Panc1 (cell line): Measurements from ENCODE around the gene UBE2G2. TPM values are rescaled to one million over a fixed set of nuclear protein-coding genes. Genes with fewer than 3 reads are reported as not detected.

Experiments used
- ATAC-seq: fragments of 200-7000 bp; cut with Tn5 transposase; 2 replicates; pipeline ENCODE4 v1.9.1; 2020; ENCODE audit warnings: mild to moderate bottlenecking, moderate library complexity
- BruUV-seq: library from RNA; stranded (reverse); fragments of 400-500 nt; replicated peaks from 2 replicates; lab custom pipeline; 2021; lab: Mats Ljungman, UMichigan
- CTCF ChIA-PET: fragments of 300-600 bp; sonication (Branson Sonifier 250); formaldehyde crosslinking; loops from one replicate; lab custom pipeline; 2022; ENCODE audit warnings: antibody characterized with exemption; lab: Charles Lee
- POLR2A ChIA-PET: fragments of 300-600 bp; sonication (Branson Sonifier 250); formaldehyde crosslinking; loops from one replicate; lab custom pipeline; 2022; ENCODE audit warnings: antibody characterized with exemption; lab: Charles Lee
- DNase-seq: peaks from one replicate; pipeline ENCODE4 v3.0.0-alpha.2; 2010; ENCODE audit warnings: low read depth, low spot score
- H3K27ac ChIP-seq: 2 replicates; pipeline ENCODE4 v1.5.1; 2011; ENCODE audit warnings: mild to moderate bottlenecking, low read length, inconsistent platforms
- H3K27me3 ChIP-seq: fragments of 200-500 bp; sonication (Bioruptor generic); 2 replicates; pipeline ENCODE4 v1.6.0; 2014; ENCODE audit warnings: low read length, inconsistent platforms; ENCODE audit not compliant: control insufficient read depth, insufficient read depth
- H3K36me3 ChIP-seq: fragments of 200-500 bp; sonication (Bioruptor generic); 2 replicates; pipeline ENCODE4 v1.5.1; 2014; ENCODE audit warnings: inconsistent platforms, mild to moderate bottlenecking, low read length, moderate library complexity; ENCODE audit not compliant: control insufficient read depth, insufficient read depth
- H3K4me1 ChIP-seq: 2 replicates; pipeline ENCODE4 v1.5.1; 2011; ENCODE audit warnings: inconsistent platforms, mild to moderate bottlenecking, low read length, moderate library complexity; ENCODE audit not compliant: control insufficient read depth, insufficient read depth
- H3K4me3 ChIP-seq, 2 experiments: 2 replicates each; pipeline ENCODE4 v1.5.1; 2011 to 2012; ENCODE audit warnings: low read depth in 2 of 2, low read length in 2 of 2, mild to moderate bottlenecking in 2 of 2, inconsistent platforms in 1 of 2, moderate library complexity in 1 of 2
- H3K9me3 ChIP-seq: fragments of 200-500 bp; sonication (Bioruptor generic); 2 replicates; pipeline ENCODE4 v1.5.1; 2014; ENCODE audit warnings: low read depth, mild to moderate bottlenecking, inconsistent platforms, low read length, moderate library complexity; ENCODE audit not compliant: control insufficient read depth, insufficient read depth
- CTCF ChIP-seq: fragments of 450-650 bp; IDR thresholded peaks from 2 replicates; pipeline ENCODE4 v1.5.1; 2017; ENCODE audit warnings: mild to moderate bottlenecking
- POLR2AphosphoS5 ChIP-seq: IDR thresholded peaks from 2 replicates; pipeline ENCODE4 v1.6.1; 2012; ENCODE audit warnings: mild to moderate bottlenecking, low read depth, low read length, moderate library complexity
- REST ChIP-seq, 2 experiments: IDR thresholded peaks; 2 replicates each; pipeline ENCODE4 v1.6.1; 2011 to 2012; ENCODE audit warnings: low read depth in 2 of 2, control low read depth in 1 of 2, low read length in 1 of 2, mild to moderate bottlenecking in 1 of 2, moderate library complexity in 1 of 2; ENCODE audit not compliant: insufficient read depth in 1 of 2
- SIN3A ChIP-seq: IDR thresholded peaks from 2 replicates; pipeline ENCODE4 v1.6.1; 2012; ENCODE audit warnings: low read depth, mild to moderate bottlenecking, low read length, moderate library complexity, borderline replicate concordance; ENCODE audit not compliant: insufficient read depth
- TCF7L2 ChIP-seq: IDR thresholded peaks from 2 replicates; pipeline ENCODE4 v1.6.1; 2011; ENCODE audit warnings: mild to moderate bottlenecking, low read depth, low read length, inconsistent platforms
- in situ Hi-C: cut with HindIII; loops from 2 replicates; pipeline ENCODE4 v1.10.0; 2016; ENCODE audit warnings: low sequenced_read_pairs, low pct_unique_long_range_greater_than_20kb
- intact Hi-C: fragments of 100-400 bp; cut with micrococcal nuclease; formaldehyde crosslinking; loops from one replicate; pipeline ENCODE4 v1.10.0; 2022; ENCODE audit not compliant: unreplicated experiment
- total RNA-seq: library from RNA; stranded (reverse); gene quantifications from one replicate; pipeline ENCODE4 v1.2.1, GENCODE V29; 2021; ENCODE audit not compliant: unreplicated experiment

UBE2G2 gene
- total RNA-seq, 1 experiment from 2014 or later: 77.4 TPM

GRCh38 chr21:44836666-44837471, 35.2 kb upstream of the UBE2G2 start:
- in situ Hi-C loops: no loop called here
- no peak overlapping the region for H3K4me3 ChIP-seq

GRCh38 chr21:44836349-44836665, 34.7 kb upstream of the UBE2G2 start:
- in situ Hi-C loops: no loop called here
- Histone ChIP-seq H3K27me3 (no peaks in the 10 kb centered on the region), H3K27ac (no peak overlapping the region), H3K9me3 (no peaks in the 10 kb centered on the region), H3K4me3 (no peak overlapping the region), H3K4me1 (peaks cover 5% of the 10 kb centered on the region; the same call in 1 of the 2 replicates), H3K36me3 (no peaks in the 10 kb centered on the region)
- ChIA-PET CTCF (no interaction called here), POLR2A (no interaction called here)
- DNase-seq (no peak), ATAC-seq (peak; percentile 22; the same call in 1 of the 2 replicates)
- intact Hi-C loops: no loop called here
- no TSS peak for BruUV-seq
- TF ChIP-seq REST (IDR thresholded peaks at IDR 0.05; ENCODE audit: insufficient read depth in 1 of 2, low read depth in 2 of 2, low read length in 1 of 2) (no peak), SIN3A (no peak), CTCF (no peak), TCF7L2 (no peak), POLR2AphosphoS5 (no peak)

More at GRCh38 chr21:44836666-44837471, 35.2 kb upstream of the UBE2G2 start:
- ChIA-PET POLR2A (no interaction called here), CTCF (no interaction called here)
- TF ChIP-seq POLR2AphosphoS5: no peak
- TF ChIP-seq SIN3A: no peak
- no peak for TF ChIP-seq TCF7L2
- no peak for TF ChIP-seq REST (IDR thresholded peaks at IDR 0.05; ENCODE audit: insufficient read depth in 1 of 2, low read depth in 2 of 2, low read length in 1 of 2)
- TF ChIP-seq CTCF: no peak
- Histone ChIP-seq H3K36me3 (no peaks in the 10 kb centered on the region), H3K9me3 (no peaks in the 10 kb centered on the region), H3K27me3 (no peaks in the 10 kb centered on the region), H3K4me1 (peaks cover 5% of the 10 kb centered on the region; the same call in 1 of the 2 replicates), H3K27ac (no peak overlapping the region)
- BruUV-seq: no TSS peak
- ATAC-seq (peak; percentile 75), DNase-seq (no peak)
- intact Hi-C loops: no loop called here
